HL-60 (cell line): ENCODE results near the gene COL4A6.

Source experiments
- DNase-seq, 2 experiments: peaks; one replicate each; pipeline ENCODE4 v3.0.0-alpha.2; 2010 to 2020; ENCODE audit warnings: low read depth in 1 of 2, low spot score in 1 of 2
- H3K27ac ChIP-seq: fragments of 250-450 bp; sonication (Bioruptor Pico); replicated peaks from 2 replicates; pipeline ENCODE4 v1.5.1; 2020; ENCODE audit warnings: mild to moderate bottlenecking, moderate library complexity
- H3K27me3 ChIP-seq: fragments of 250-450 bp; sonication (Bioruptor Pico); 2 replicates; pipeline ENCODE4 v1.5.1; 2021; ENCODE audit warnings: mild to moderate bottlenecking, moderate library complexity; ENCODE audit not compliant: insufficient read depth, poor library complexity, severe bottlenecking
- H3K4me3 ChIP-seq: replicated peaks from 2 replicates; pipeline ENCODE4 v1.5.1; 2011; ENCODE audit warnings: mild to moderate bottlenecking, control low read depth, low read length; ENCODE audit not compliant: insufficient read depth
- GABPA ChIP-seq: IDR thresholded peaks from 2 replicates; pipeline ENCODE4 v1.6.1; 2012; ENCODE audit warnings: low read depth
- POLR2AphosphoS5 ChIP-seq: IDR thresholded peaks from 2 replicates; pipeline ENCODE4 v1.6.1; 2012; ENCODE audit warnings: low read depth
- SPI1 ChIP-seq: IDR thresholded peaks from 2 replicates; pipeline ENCODE4 v1.6.1; 2012; ENCODE audit warnings: low read depth, mild to moderate bottlenecking, borderline replicate concordance
- TF ChIP-seq, protein P1 (sequence below): IDR thresholded peaks from one replicate; pipeline ENCODE4 v1.5.1; 2011; ENCODE audit warnings: low read length, control low read depth, inconsistent platforms; ENCODE audit not compliant: insufficient read depth
- TF ChIP-seq, protein P2 (sequence below): IDR thresholded peaks from 2 replicates; pipeline ENCODE4 v1.6.1; 2012; ENCODE audit warnings: low read depth; ENCODE audit not compliant: insufficient replicate concordance

Gene COL4A6

GRCh38 chrX:108473979-108474378, 35.8 kb upstream of the COL4A6 start:
- no peak for DNase-seq
- Histone ChIP-seq H3K27me3 (no peaks in the 10 kb centered on the region), H3K4me3 (no peak overlapping the region), H3K27ac (no peak overlapping the region)
- TF ChIP-seq POLR2AphosphoS5 (no peak), SPI1 (no peak)

GRCh38 chrX:108468486-108468885, 30.3 kb upstream of the COL4A6 start:
- TF ChIP-seq GABPA: no peak
- no peak for TF ChIP-seq SPI1
- no peak for TF ChIP-seq POLR2AphosphoS5
- TF ChIP-seq, protein P1, sequence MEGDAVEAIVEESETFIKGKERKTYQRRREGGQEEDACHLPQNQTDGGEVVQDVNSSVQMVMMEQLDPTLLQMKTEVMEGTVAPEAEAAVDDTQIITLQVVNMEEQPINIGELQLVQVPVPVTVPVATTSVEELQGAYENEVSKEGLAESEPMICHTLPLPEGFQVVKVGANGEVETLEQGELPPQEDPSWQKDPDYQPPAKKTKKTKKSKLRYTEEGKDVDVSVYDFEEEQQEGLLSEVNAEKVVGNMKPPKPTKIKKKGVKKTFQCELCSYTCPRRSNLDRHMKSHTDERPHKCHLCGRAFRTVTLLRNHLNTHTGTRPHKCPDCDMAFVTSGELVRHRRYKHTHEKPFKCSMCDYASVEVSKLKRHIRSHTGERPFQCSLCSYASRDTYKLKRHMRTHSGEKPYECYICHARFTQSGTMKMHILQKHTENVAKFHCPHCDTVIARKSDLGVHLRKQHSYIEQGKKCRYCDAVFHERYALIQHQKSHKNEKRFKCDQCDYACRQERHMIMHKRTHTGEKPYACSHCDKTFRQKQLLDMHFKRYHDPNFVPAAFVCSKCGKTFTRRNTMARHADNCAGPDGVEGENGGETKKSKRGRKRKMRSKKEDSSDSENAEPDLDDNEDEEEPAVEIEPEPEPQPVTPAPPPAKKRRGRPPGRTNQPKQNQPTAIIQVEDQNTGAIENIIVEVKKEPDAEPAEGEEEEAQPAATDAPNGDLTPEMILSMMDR: no peak
- TF ChIP-seq, protein P2, sequence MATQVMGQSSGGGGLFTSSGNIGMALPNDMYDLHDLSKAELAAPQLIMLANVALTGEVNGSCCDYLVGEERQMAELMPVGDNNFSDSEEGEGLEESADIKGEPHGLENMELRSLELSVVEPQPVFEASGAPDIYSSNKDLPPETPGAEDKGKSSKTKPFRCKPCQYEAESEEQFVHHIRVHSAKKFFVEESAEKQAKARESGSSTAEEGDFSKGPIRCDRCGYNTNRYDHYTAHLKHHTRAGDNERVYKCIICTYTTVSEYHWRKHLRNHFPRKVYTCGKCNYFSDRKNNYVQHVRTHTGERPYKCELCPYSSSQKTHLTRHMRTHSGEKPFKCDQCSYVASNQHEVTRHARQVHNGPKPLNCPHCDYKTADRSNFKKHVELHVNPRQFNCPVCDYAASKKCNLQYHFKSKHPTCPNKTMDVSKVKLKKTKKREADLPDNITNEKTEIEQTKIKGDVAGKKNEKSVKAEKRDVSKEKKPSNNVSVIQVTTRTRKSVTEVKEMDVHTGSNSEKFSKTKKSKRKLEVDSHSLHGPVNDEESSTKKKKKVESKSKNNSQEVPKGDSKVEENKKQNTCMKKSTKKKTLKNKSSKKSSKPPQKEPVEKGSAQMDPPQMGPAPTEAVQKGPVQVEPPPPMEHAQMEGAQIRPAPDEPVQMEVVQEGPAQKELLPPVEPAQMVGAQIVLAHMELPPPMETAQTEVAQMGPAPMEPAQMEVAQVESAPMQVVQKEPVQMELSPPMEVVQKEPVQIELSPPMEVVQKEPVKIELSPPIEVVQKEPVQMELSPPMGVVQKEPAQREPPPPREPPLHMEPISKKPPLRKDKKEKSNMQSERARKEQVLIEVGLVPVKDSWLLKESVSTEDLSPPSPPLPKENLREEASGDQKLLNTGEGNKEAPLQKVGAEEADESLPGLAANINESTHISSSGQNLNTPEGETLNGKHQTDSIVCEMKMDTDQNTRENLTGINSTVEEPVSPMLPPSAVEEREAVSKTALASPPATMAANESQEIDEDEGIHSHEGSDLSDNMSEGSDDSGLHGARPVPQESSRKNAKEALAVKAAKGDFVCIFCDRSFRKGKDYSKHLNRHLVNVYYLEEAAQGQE: no peak
- no peak overlapping the region for H3K4me3 ChIP-seq
- H3K27ac ChIP-seq: no peak overlapping the region
- no peak for DNase-seq
- H3K27me3 ChIP-seq: no peaks in the 10 kb centered on the region

DNA sequence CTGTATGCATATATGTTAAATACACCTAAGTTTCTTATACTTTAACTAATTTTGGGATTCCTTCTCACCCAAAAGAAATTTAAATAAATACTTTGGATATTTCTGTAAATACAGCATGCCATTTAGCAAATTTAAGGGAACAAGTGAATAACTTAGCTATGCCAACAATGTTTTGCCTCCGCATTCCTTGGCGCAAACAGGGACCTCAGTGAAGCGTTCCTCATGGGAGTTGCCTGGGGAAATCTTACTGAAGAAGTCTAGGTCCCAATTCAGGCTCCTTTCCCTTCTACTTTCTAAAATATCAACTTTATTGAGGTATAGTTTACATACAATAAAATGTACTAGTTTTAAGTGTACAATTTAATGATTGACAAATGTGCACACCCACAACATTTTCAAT, 26.4 kb upstream of the COL4A6 start:
- H3K27ac ChIP-seq: no peak overlapping the region
- no peaks in the 10 kb centered on the region for H3K27me3 ChIP-seq
- DNase-seq: no peak
- H3K4me3 ChIP-seq: no peak overlapping the region
- TF ChIP-seq, protein P2: no peak
- TF ChIP-seq POLR2AphosphoS5 (no peak), SPI1 (no peak), GABPA (no peak)
- TF ChIP-seq, protein P1: no peak

- Histone ChIP-seq H3K4me3 (no peak overlapping the region), H3K27ac (no peak overlapping the region), H3K27me3 (no peaks in the 10 kb centered on the region)
- TF ChIP-seq, protein P1: no peak
- TF ChIP-seq SPI1 (no peak), POLR2AphosphoS5 (no peak), GABPA (no peak)
- TF ChIP-seq, protein P2: no peak
- no peak for DNase-seq
Measured at GRCh38 chrX:108456971-108457477, 18.8 kb upstream of the COL4A6 start.
